Activated gamma-delta T cell treated with Interleukin-2 at 50 U/mL for 16 hours (primary cell): Measurements from ENCODE around the gene DNAH17.

Experiments
- DNase-seq: peaks from one replicate; pipeline ENCODE4 v3.0.0-alpha.2; 2020

DNAH17 gene

DNA sequence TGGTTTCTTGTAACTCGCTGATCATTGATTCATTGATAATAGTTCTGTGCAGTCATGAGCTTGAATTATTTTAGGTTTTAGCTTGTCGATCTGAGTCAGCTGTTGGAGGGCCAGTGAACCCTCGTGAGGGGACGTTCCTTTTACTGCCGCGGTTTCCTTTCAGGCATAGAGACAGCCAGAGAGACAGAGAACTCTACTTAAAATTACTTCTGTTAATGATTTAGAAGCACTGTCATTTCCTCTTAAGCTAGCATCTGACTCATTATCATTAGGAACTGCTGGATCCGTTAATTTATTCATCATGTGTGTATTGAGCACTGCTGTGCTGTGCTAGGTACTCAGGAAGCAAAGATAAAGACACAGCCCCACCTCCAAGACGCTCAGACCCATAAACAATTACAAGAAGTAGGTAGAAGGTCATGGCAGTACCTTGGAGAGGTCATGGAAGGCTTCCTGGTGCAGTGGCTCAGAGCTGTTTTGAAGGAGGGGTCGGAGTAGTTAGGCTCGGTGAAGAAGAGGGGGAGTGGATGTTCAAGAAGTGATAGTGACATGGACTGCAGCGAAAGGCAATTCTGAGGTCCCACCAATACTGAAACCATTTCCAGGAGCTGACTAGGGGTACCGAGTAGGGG, 195.5 kb downstream of the DNAH17 start:
- DNase-seq = no peak

DNA sequence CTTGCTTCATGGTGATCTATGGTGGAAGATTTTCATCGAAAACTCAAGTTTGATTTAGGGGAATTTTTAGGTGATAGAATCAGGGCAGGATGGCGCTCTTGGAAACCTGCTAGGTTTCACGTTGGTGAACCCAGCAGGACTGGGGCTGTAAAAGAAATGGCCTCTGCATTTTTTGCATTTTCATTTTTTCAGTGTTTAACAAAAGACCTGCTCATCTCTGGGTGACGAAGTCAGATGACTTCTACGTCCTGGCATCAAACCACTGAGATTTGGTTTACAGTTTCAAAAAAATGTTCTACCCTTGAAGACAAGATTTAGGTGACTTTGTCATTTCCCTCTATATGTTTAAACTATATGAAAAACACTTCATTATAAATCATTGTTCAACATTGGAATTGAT, 196.8 kb downstream of the DNAH17 start:
- no peak for DNase-seq

DNA sequence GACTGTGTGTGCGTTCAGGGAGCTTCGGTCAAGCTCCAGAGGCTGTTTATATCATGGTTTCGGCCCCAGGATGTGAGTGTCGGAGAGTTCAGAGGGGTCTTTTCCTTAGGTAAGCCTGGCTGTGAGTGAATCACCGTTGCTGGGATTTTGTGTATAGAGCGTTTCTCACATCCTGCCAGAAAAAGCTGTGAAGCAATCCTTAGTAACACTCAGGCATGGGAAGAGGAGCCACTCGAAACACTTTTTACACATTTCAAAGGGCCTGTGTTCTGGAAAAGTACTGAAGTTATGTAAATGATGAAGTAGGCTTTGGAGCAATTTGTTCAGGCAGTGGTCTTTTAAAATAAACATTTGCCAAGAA, 198.1 kb downstream of the DNAH17 start:
- no peak for DNase-seq

DNA sequence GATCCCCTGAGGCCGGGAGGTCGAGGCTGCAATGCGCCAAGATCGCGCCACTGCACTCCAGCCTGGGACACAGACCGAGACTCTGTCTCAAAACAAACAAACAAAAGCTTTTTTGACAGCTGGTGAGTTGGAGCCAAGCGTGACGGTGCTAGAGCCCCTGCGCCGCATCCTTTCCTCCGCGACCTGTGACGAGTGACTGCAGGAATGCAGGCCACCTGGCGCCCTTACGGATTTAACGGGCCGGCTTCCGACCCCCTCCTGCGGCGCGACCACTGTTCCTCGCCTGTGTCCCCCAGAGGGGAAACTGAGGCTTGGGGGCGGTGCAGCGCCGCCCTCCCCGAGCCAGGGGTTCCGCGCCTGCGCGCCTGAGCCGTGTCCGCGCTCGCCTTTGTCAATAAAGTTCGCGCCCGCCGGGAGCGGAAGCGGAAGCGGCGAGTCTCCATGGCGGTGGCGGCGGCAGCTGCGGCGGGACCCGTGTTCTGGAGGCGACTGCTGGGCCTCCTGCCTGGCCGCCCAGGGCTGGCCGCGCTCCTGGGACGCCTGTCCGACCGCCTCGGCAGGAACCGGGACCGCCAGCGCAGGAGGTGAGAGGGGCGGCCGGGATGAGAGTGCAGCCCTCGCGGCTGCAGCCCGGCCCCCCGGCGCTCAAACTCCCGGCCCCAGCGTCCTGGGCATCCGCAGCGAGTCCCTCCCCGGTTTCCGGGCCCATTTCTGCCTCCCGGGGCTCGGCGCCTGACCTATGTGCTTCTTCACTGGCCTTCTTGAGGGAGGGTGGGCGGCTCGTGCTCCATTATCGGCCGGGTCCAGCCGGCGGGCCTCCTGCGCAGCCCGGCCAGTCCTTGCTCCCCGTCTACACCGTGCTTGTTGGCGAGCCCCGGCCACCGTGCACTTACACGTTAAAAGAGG, 198.7 kb downstream of the DNAH17 start, which contains the start of gene PGS1:
Gene PGS1, plus strand, starts transcription at position 425 of the 906 bp plus-strand sequence. Its CDS starts 17 bp downstream, at position 442.
- peak; percentile 81 for DNase-seq

DNA sequence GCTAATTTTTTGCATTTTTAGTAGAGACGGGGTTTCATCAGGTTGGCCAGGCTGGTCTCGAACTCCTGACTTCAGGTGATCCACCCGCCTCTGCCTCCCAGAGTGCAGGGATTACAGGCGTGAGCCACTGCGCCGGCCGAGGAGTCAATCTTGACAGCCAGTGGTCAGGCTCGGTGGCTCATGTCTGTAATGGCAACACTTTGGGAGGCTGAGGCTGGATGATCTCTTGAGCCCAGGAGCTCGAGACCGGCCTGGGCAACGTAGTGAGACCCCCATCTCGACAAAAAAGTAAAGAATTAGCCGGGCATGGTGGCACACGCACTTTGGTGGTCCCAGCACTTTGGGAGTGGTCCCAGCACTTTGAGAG, 199.4 kb downstream of the DNAH17 start:
- DNase-seq = no peak

DNA sequence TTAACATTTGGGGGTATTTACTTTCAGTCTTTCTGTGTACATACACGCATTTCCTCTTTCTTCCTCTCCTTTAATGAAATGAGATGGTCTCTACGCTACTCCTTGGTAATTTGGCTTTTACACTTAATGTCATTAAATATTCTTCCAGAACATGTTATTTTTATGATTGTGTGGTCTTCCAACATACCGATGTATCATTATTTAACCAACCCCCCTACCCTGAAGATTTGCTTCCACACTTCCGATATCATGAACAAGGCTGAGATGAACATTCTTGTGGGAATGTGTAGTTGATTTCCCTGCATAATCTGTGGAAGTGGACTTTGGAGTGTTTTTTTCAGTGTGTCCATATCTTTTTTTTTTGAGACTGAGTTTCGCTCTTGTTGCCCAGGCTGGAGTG, 201.0 kb downstream of the DNAH17 start:
- DNase-seq = no peak

DNA sequence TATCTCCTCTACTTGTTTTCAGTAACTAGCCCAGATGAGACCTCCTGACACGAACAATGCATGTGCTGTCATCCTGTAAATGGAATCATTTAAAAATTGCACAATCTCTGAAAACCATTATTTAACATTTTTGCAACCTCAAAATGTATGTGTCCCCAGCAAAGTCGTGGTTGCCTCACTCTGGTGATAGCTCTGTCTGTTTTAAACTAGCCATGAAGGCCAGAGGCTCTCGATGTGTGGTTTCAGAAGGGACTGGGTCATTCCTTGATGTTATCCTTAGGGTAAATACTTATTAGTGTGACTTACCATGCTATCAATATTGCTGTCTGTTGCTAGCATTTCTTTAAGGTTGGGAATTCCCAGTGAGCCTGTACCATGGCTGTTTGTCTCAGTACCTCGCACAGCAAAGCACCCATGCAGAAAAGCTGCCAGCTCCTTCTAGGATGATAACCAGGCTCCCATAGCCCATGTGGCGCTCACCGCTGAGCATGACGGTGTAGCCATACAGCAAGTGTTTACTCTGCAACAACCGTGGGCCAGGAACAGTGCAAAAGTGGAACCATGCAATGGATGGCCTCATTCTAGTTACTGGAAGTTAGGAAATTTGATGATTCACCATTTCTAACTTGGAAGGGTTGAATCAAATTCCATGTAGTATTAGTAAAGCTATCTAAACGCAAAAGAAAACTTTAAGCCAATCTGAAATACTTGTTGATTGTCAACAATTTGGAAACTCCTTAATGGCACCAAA, 201.6 kb downstream of the DNAH17 start:
- DNase-seq = no peak

DNA sequence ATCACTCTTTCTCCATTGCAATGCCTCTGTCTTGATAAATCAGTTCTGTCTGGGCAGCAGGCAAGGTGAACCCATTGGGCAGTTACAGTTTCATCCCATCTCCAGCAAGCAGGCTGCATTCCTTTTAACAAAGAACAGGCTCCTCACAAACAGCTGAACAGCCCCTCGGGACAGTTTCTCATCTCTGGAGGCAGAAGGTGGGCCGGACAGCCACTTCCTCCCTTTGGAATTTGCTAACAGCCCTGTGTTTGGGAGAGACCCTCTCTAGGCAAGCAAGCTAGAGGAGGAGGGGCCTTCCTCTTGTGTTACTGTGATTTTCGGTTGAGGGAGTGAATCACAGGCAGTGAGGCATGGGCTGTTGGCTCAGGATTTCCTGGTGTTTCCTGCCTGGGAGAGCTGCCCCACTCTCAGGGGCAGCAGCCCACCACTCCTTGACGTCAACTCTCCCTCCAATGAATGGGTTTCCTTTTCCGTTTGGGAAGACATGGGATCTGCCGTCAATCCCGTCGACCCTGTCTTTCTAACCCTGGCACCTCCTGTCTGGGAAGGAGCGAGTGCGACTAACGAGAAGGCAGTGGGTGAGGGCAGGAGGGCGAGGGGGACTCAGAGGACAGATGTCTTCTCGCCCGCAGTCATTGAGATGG, 202.4 kb downstream of the DNAH17 start:
- DNase-seq = no peak

DNA sequence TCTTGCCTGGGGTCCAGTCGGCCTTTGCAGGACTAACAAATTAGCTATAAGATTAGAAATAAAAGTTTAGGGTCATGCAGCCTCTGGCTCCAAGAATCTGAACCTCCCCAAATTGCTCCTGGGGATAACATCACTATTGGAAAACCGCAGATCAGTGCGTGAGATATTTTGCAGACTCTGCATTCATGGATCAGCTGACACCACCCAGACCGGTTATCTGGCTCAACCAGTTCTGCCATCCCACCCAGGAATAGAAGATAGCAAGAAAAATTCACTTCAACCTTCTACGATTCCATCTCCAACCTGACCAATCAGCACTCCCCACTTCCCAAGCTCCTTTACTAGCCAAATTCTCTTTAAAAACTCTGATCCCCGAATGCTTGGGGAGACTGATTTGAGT, 203.0 kb downstream of the DNAH17 start:
- DNase-seq = no peak
